ENCODE data around the gene SEZ6L.

Gene SEZ6L

DNA sequence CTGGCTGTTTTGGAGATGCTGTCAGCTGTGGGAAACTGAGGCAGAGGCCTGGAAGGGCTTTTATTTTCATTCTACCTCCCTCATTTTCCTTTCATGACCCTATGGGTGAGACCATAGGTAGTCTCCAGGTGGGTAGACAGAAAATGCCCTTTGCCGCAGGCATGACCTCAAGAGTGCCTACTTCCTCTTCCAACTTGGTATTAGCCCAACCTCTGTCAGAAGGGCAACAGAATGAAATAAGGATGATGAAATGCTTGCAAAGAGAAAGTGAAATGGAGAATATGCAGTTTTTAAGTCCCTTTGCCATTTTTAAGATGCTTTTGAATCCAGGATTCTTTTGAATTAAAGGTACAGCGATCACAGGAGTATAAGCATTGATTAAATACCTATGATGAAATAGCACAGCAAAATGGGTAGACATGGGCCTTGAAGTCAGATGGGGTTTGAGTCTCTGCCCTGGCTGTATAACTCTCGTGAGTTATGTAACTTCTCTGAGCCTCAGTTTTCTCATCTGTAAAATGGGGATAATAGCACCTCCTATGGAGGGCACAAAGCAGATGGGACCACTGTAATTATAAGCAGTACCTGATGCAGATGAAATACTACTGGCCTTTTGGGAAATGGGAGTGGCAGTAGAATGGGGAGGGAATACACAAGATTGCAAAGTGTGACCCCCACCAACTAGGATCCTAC is 263.5 kb downstream of the SEZ6L start:
- no peak for DNase-seq
